Panc1 (cell line): ENCODE results near the gene ADRM1. TPM values are rescaled to one million over a fixed set of nuclear protein-coding genes. Genes with fewer than 3 reads are reported as not detected.

ENCODE experiments used
- ATAC-seq: fragments of 200-7000 bp; cut with Tn5 transposase; 2 replicates; pipeline ENCODE4 v1.9.1; 2020; ENCODE audit warnings: mild to moderate bottlenecking, moderate library complexity
- BruUV-seq: library from RNA; stranded (reverse); fragments of 400-500 nt; replicated peaks from 2 replicates; lab custom pipeline; 2021; lab: Mats Ljungman, UMichigan
- CTCF ChIA-PET: fragments of 300-600 bp; sonication (Branson Sonifier 250); formaldehyde crosslinking; loops from one replicate; lab custom pipeline; 2022; ENCODE audit warnings: antibody characterized with exemption; lab: Charles Lee
- POLR2A ChIA-PET: fragments of 300-600 bp; sonication (Branson Sonifier 250); formaldehyde crosslinking; loops from one replicate; lab custom pipeline; 2022; ENCODE audit warnings: antibody characterized with exemption; lab: Charles Lee
- DNase-seq: peaks from one replicate; pipeline ENCODE4 v3.0.0-alpha.2; 2010; ENCODE audit warnings: low read depth, low spot score
- H3K27ac ChIP-seq: 2 replicates; pipeline ENCODE4 v1.5.1; 2011; ENCODE audit warnings: mild to moderate bottlenecking, low read length, inconsistent platforms
- H3K27me3 ChIP-seq: fragments of 200-500 bp; sonication (Bioruptor generic); 2 replicates; pipeline ENCODE4 v1.6.0; 2014; ENCODE audit warnings: low read length, inconsistent platforms; ENCODE audit not compliant: control insufficient read depth, insufficient read depth
- H3K36me3 ChIP-seq: fragments of 200-500 bp; sonication (Bioruptor generic); 2 replicates; pipeline ENCODE4 v1.5.1; 2014; ENCODE audit warnings: inconsistent platforms, mild to moderate bottlenecking, low read length, moderate library complexity; ENCODE audit not compliant: control insufficient read depth, insufficient read depth
- H3K4me1 ChIP-seq: 2 replicates; pipeline ENCODE4 v1.5.1; 2011; ENCODE audit warnings: inconsistent platforms, mild to moderate bottlenecking, low read length, moderate library complexity; ENCODE audit not compliant: control insufficient read depth, insufficient read depth
- H3K4me3 ChIP-seq, 2 experiments: 2 replicates each; pipeline ENCODE4 v1.5.1; 2011 to 2012; ENCODE audit warnings: low read depth in 2 of 2, low read length in 2 of 2, mild to moderate bottlenecking in 2 of 2, inconsistent platforms in 1 of 2, moderate library complexity in 1 of 2
- H3K9me3 ChIP-seq: fragments of 200-500 bp; sonication (Bioruptor generic); 2 replicates; pipeline ENCODE4 v1.5.1; 2014; ENCODE audit warnings: low read depth, mild to moderate bottlenecking, inconsistent platforms, low read length, moderate library complexity; ENCODE audit not compliant: control insufficient read depth, insufficient read depth
- POLR2AphosphoS5 ChIP-seq: IDR thresholded peaks from 2 replicates; pipeline ENCODE4 v1.6.1; 2012; ENCODE audit warnings: mild to moderate bottlenecking, low read depth, low read length, moderate library complexity
- SIN3A ChIP-seq: IDR thresholded peaks from 2 replicates; pipeline ENCODE4 v1.6.1; 2012; ENCODE audit warnings: low read depth, mild to moderate bottlenecking, low read length, moderate library complexity, borderline replicate concordance; ENCODE audit not compliant: insufficient read depth
- TCF7L2 ChIP-seq: IDR thresholded peaks from 2 replicates; pipeline ENCODE4 v1.6.1; 2011; ENCODE audit warnings: mild to moderate bottlenecking, low read depth, low read length, inconsistent platforms
- in situ Hi-C: cut with HindIII; loops from 2 replicates; pipeline ENCODE4 v1.10.0; 2016; ENCODE audit warnings: low sequenced_read_pairs, low pct_unique_long_range_greater_than_20kb
- intact Hi-C: fragments of 100-400 bp; cut with micrococcal nuclease; formaldehyde crosslinking; loops from one replicate; pipeline ENCODE4 v1.10.0; 2022; ENCODE audit not compliant: unreplicated experiment
- total RNA-seq: library from RNA; stranded (reverse); gene quantifications from one replicate; pipeline ENCODE4 v1.2.1, GENCODE V29; 2021; ENCODE audit not compliant: unreplicated experiment
- TF ChIP-seq, protein P1 (sequence below), 2 experiments: IDR thresholded peaks; 2 replicates each; pipeline ENCODE4 v1.6.1; 2011 to 2012; ENCODE audit warnings: low read depth in 2 of 2, control low read depth in 1 of 2, low read length in 1 of 2, mild to moderate bottlenecking in 1 of 2, moderate library complexity in 1 of 2; ENCODE audit not compliant: insufficient read depth in 1 of 2
- TF ChIP-seq, protein P2 (sequence below): fragments of 450-650 bp; IDR thresholded peaks from 2 replicates; pipeline ENCODE4 v1.5.1; 2017; ENCODE audit warnings: mild to moderate bottlenecking

The ADRM1 gene
- total RNA-seq, 1 experiment from 2014 or later: 194 TPM

DNA sequence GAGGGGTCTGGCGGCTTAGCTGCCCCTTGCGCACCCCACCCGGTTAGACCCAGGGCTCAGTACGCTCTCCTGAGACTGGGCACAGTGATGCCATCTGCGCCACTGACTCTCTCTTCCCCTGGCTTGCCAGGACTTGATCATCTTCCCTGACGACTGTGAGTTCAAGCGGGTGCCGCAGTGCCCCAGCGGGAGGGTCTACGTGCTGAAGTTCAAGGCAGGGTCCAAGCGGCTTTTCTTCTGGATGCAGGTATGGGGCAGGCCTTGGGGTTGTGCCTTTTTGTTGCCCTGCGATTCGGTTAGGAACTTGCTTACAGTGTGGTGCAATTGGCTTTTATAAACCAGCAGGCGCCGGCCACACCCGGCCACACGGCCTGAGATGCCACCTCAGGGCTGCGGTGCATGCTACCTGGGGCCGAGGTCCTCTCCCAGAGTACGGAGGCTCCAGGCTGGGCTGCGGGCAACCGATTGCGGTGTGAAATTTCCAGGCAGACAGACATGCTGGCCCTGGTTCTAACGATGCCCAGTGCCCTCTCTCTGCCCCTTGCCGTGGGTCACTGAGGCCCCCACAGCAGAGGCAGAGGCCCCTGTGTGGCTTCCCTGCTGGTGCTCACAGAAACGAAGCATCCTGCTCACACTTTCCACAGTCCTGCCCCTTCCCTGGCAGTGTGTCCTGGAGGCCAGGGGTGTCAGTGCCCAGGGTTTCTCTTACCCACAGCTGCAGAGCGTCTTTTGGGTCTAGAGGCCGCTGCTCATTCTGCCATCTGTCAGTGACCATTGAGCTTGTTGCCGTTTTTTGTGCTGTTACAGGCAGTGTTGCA lies 1.7 kb downstream of the ADRM1 start:
- BruUV-seq: no TSS peak
- no peaks in the 10 kb centered on the region for H3K27me3 ChIP-seq
- ChIA-PET CTCF (interaction anchor here (2.8 kb wide), 1 partner anchor 78 kb away, joined by 7 read pairs; no protein-coding TSS in a partner anchor), POLR2A (no interaction called here)
- H3K4me3 ChIP-seq: peak overlapping the region; percentile 83 to 94
- peaks cover 5% of the 10 kb centered on the region for H3K36me3 ChIP-seq
- peak overlapping the region; percentile 91 for H3K27ac ChIP-seq
- intact Hi-C loops (loop anchor here (5.0 kb wide), 1 partner anchor 78 kb away; no protein-coding TSS in a partner anchor), in situ Hi-C loops (no loop called here)
- no peaks in the 10 kb centered on the region for H3K9me3 ChIP-seq
- DNase-seq (no peak), ATAC-seq (no peak)
- TF ChIP-seq, protein P1, sequence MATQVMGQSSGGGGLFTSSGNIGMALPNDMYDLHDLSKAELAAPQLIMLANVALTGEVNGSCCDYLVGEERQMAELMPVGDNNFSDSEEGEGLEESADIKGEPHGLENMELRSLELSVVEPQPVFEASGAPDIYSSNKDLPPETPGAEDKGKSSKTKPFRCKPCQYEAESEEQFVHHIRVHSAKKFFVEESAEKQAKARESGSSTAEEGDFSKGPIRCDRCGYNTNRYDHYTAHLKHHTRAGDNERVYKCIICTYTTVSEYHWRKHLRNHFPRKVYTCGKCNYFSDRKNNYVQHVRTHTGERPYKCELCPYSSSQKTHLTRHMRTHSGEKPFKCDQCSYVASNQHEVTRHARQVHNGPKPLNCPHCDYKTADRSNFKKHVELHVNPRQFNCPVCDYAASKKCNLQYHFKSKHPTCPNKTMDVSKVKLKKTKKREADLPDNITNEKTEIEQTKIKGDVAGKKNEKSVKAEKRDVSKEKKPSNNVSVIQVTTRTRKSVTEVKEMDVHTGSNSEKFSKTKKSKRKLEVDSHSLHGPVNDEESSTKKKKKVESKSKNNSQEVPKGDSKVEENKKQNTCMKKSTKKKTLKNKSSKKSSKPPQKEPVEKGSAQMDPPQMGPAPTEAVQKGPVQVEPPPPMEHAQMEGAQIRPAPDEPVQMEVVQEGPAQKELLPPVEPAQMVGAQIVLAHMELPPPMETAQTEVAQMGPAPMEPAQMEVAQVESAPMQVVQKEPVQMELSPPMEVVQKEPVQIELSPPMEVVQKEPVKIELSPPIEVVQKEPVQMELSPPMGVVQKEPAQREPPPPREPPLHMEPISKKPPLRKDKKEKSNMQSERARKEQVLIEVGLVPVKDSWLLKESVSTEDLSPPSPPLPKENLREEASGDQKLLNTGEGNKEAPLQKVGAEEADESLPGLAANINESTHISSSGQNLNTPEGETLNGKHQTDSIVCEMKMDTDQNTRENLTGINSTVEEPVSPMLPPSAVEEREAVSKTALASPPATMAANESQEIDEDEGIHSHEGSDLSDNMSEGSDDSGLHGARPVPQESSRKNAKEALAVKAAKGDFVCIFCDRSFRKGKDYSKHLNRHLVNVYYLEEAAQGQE (IDR thresholded peaks at IDR 0.05; ENCODE audit: insufficient read depth in 1 of 2, low read depth in 2 of 2, low read length in 1 of 2): no peak
- TF ChIP-seq, protein P2, sequence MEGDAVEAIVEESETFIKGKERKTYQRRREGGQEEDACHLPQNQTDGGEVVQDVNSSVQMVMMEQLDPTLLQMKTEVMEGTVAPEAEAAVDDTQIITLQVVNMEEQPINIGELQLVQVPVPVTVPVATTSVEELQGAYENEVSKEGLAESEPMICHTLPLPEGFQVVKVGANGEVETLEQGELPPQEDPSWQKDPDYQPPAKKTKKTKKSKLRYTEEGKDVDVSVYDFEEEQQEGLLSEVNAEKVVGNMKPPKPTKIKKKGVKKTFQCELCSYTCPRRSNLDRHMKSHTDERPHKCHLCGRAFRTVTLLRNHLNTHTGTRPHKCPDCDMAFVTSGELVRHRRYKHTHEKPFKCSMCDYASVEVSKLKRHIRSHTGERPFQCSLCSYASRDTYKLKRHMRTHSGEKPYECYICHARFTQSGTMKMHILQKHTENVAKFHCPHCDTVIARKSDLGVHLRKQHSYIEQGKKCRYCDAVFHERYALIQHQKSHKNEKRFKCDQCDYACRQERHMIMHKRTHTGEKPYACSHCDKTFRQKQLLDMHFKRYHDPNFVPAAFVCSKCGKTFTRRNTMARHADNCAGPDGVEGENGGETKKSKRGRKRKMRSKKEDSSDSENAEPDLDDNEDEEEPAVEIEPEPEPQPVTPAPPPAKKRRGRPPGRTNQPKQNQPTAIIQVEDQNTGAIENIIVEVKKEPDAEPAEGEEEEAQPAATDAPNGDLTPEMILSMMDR: no peak
- TF ChIP-seq TCF7L2 (no peak), POLR2AphosphoS5 (peak; percentile 38; the same call in 1 of the 2 replicates), SIN3A (peak; percentile 62; the same call in 1 of the 2 replicates)
- H3K4me1 ChIP-seq: peaks cover 45% of the 10 kb centered on the region

DNA sequence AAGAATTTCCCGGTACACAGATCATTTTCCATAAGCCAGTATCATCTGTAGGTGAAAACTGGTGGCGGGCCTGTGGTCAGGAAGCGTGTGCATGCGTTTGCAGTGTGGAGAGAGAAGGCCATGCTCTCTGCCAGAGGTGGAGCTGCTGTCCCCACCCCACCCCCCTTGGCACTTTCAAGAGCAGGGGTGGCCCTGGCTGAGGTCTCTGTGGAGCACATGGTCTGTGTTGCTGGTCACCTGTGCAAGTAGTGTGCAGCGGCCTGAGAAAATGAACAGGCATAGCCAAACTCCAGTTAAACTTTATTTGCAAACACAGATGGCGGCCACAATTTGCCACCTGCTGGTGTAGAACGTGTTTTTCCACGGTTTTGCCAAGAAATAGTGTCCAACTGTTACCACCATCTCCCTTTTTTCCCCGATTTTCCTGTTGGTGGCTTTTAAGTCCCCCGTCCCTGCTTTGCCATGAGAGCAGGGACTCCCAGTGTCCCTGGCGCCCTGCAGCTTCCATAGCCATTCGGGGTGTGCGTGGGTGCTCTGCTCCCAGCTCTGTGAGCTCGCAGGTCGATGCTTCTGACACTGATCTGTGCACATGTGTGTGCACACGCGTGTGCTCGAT lies 2.5 kb downstream of the ADRM1 start:
- POLR2A ChIA-PET: no interaction called here

More for the DNA sequence above, 2.5 kb downstream of the ADRM1 start:
- TF ChIP-seq TCF7L2 (0 out of 2 replicates have a peak, but pooled peaks have one; percentile 4), SIN3A (no peak; the same call in 1 of the 2 replicates), POLR2AphosphoS5 (peak; percentile 24; the same call in 1 of the 2 replicates)
- TF ChIP-seq, protein P2: peak; percentile 30; the same call in 1 of the 2 replicates
- TF ChIP-seq, protein P1 (IDR thresholded peaks at IDR 0.05; ENCODE audit: insufficient read depth in 1 of 2, low read depth in 2 of 2, low read length in 1 of 2): 0 out of 4 replicates have a peak, but pooled peaks of 1 of the 2 experiments have one; percentile 17
- peaks cover 52% of the 10 kb centered on the region for H3K4me1 ChIP-seq
- H3K27me3 ChIP-seq: no peaks in the 10 kb centered on the region
- ATAC-seq (peak; percentile 2; the same call in 1 of the 2 replicates), DNase-seq (no peak)
- H3K4me3 ChIP-seq: peak overlapping the region; percentile 83 to 94
- in situ Hi-C loops: no loop called here
- H3K27ac ChIP-seq: peak overlapping the region; percentile 91
- BruUV-seq: TSS peak; percentile 85
- intact Hi-C loops: no loop called here
- peaks cover 7% of the 10 kb centered on the region for H3K36me3 ChIP-seq
- H3K9me3 ChIP-seq: no peaks in the 10 kb centered on the region
- CTCF ChIA-PET: interaction anchor here (0.8 to 2.8 kb wide), 2 partner anchors 77 to 236 kb away, joined by 3 to 7 read pairs; no protein-coding TSS in a partner anchor
